ENCODE results near the gene RAPSN.

The RAPSN gene

GRCh38 chr11:47448566-47449427 is at the start of gene RAPSN:
RAPSN (minus strand) TSS chr11:47449136; CDS start chr11:47448964, 172 bp downstream.
- TF ChIP-seq CTCF (IDR thresholded peaks at IDR 0.05; ENCODE audit: borderline replicate concordance, insufficient read depth, low read depth, low read length): no peak
- H3K4me3 ChIP-seq (ENCODE audit: low read depth, low read length): no peak within 1 kb of the TSS

- H3K4me3 ChIP-seq (ENCODE audit: low read depth, low read length): no peak overlapping the region
- TF ChIP-seq CTCF (IDR thresholded peaks at IDR 0.05; ENCODE audit: borderline replicate concordance, insufficient read depth, low read depth, low read length): no peak
Observed at GRCh38 chr11:47498149-47498548, 49.2 kb upstream of the RAPSN start.

- TF ChIP-seq CTCF (IDR thresholded peaks at IDR 0.05; ENCODE audit: borderline replicate concordance, insufficient read depth, low read depth, low read length): no peak
- no peak overlapping the region for H3K4me3 ChIP-seq (ENCODE audit: low read depth, low read length)
Observed at GRCh38 chr11:47496808-47497207, 47.9 kb upstream of the RAPSN start.

GRCh38 chr11:47495856-47496217 is 46.9 kb upstream of the RAPSN start:
- no peak overlapping the region for H3K4me3 ChIP-seq (ENCODE audit: low read depth, low read length)
- TF ChIP-seq CTCF (IDR thresholded peaks at IDR 0.05; ENCODE audit: borderline replicate concordance, insufficient read depth, low read depth, low read length): no peak

GRCh38 chr11:47495011-47495855 is 46.3 kb upstream of the RAPSN start:
- no peak for TF ChIP-seq CTCF (IDR thresholded peaks at IDR 0.05; ENCODE audit: borderline replicate concordance, insufficient read depth, low read depth, low read length)
- no peak overlapping the region for H3K4me3 ChIP-seq (ENCODE audit: low read depth, low read length)

- no peak overlapping the region for H3K4me3 ChIP-seq (ENCODE audit: low read depth, low read length)
- TF ChIP-seq CTCF (IDR thresholded peaks at IDR 0.05; ENCODE audit: borderline replicate concordance, insufficient read depth, low read depth, low read length): no peak
Observed at GRCh38 chr11:47489395-47489755, 40.4 kb upstream of the RAPSN start.

Measured in GM12875 (cell line).